Measurements from ENCODE around the gene ZNF747. TPM values are rescaled to one million over a fixed set of nuclear protein-coding genes. Genes with fewer than 3 reads are reported as not detected.

ZNF747 gene
- total RNA-seq, 1 experiment from 2014 or later = 1.5 TPM

DNA sequence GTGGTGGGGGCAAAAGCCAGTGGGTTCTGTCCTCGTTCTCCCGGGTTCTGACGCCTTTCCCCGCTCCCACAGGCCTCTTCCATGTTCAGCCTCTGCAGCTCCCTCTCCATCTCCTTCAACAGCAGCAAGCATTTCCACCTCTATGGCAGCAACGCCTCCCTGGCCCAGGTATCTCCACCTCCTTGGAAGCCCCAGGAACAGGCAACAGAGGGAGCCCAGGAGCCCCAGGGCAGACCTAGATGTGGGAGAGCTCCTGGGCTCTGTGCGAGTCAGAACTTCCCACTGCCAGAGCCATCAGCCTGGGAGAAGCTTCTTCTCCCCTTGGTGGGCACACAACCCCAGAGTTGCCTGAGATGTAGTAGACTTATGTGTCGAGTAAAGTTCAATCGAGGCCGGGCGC is 16.1 kb downstream of the ZNF747 start:
- DNase-seq (ENCODE audit: low spot score) = no peak

DNA sequence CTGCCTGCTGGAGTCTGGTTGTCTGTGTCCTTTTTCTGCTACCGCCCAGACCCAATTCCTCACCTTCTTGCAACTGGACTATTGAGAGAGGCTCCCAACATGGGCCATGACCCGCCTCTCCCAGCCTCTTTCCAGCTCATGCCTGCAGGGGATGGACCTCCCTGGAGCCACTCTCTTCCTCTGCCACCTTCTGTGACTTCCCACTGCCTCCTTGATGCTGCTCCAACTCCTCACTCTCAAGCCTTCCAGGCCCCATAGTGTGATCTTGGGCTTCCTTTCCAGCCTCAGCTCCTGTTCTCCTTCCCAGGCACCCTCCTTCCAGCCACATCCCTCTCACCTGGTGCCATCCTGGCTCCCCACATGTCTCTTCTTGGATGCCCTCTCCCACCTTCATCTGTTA is 19.4 kb downstream of the ZNF747 start:
- DNase-seq (ENCODE audit: low spot score) = no peak

DNA sequence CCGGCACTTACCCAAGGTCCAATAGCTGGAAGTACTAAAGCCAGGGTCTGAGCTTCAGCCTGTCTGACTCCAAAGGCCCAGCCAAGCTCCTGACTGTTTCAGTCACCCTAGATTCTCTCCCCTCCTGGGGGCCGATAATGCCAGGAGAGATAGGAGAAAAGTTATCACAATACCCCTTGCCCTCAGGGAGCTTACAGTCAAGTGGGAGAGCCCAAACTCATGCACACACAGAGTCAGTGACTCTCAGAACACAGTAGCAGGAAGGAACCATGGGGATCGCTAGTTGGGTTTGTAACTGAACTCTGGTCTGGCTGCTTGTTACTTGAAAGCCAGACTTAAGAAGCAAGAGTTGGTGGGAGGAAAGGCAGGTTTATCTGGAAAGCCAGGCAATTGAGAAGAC is 23.1 kb downstream of the ZNF747 start:
- DNase-seq (ENCODE audit: low spot score) = no peak

DNA sequence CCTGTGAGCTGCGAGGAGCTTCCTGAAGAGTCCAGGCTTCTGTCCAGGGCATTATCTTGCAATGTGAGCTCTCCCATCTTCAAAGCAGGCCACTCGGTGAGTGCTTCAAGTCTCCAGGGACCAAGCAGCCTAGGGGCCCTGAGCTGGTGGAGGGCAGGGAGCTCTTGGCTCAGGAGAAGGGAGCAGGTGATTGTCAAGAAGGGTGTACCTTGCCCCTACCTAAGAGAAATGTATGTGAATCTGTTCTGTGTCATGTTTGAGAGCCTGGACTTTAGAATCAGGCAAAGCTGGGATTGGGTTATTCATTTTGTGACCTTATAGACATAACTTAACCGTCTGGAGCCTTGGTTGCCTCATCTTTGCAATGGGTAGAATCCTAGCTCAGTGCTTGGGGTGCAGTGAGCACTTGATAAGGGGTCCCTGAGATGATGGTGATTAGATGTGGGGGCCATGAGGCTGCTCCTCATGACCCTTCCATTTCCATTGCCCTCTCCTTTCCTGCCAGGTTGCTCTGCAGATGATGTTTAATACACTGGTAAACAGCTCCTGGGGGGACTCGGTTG is 24.2 kb downstream of the ZNF747 start:
- DNase-seq (ENCODE audit: low spot score) = no peak

DNA sequence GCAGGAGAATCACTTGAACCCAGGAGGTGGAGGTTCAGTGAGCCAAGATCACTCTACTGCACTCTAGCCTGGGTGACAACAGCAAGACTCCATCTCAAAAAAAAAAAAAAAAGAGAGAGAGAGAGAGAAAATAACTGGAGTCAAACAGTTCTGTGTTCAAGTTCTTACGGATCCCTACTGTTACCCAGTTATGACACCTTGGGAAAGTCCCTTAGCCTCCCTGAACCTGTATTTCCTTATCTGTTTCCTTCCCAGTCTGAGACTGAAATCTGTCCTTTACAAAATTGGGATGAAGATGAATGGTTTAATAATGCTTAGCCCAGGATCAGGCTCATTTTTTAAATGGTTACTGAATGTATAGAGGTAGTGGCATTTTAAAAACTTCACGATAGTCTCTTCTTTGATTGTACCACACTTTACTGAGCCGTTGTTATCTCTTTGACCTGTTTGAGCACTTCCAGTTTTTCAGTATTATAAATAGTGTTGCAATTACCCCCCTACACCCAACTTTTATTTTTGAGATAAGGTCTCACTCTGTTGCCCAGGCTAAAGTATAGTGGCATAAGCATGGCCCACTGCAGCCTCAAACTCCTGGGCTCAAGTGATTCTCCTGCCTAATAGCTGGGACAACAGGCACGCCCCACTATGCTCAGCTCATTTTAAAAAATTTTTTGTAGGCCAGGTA is 25.4 kb downstream of the ZNF747 start:
- no peak for DNase-seq (ENCODE audit: low spot score)

DNA sequence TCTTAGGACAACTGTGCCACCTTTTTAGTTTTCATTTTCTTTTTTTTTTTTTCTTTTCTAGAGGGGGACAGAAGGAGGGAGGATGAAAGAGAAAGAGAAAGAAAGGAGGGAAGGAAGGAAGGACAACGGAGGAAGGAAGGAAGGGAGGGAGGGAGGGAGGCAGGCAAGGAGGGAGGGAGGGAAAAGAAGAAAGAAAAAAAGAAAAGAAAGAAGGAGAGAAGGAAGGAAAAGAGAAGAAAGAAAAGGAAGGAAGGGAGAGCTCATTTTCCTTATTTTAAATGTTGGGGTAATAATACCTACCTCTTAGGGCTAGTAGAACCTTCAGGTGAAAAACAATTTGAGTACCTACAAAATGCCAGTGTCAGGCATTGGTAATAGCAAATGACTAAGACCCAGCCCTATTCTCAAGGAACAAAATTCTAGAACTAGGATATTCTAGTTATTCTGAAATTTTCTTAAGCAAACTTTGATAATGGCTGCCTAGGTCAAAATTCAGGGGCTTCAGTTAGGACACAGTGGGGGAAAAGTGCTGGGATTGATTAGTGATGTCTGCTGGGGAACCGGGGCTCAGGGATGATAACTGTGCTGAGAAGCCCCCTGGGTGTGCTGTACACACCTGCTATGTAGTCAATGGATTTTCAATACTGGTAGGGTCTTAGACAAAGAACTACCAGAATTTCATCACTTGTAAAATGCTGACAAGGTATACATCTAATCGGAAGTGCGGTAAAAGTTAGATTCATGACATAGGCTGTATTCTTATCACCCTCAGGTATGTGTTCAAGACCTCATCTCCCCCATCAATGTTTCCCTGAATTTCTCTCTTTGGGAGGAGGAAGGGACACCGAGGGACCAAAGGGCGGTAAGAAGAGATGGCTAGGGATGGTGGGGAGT is 31.0 kb downstream of the ZNF747 start:
- no peak for DNase-seq (ENCODE audit: low spot score)

DNA sequence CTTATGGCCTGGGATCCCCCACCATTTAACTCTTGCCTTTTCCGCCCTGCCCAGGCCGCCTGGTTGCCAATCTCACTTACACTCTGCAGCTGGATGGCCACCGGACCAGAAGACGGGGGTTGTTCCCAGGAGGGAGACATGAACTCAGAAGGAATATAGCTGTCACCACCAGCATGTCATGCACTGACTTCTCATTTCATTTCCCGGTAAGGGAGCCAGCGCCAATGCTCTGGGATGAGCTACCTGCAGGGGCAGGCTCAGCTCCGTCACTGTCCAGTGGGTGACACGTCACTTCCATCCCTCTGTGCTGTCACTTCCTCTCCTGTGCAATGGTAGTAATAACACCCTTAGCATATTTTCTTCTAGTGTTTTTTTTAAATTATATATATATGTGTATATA is 35.4 kb downstream of the ZNF747 start:
- no peak for DNase-seq (ENCODE audit: low spot score)

DNA sequence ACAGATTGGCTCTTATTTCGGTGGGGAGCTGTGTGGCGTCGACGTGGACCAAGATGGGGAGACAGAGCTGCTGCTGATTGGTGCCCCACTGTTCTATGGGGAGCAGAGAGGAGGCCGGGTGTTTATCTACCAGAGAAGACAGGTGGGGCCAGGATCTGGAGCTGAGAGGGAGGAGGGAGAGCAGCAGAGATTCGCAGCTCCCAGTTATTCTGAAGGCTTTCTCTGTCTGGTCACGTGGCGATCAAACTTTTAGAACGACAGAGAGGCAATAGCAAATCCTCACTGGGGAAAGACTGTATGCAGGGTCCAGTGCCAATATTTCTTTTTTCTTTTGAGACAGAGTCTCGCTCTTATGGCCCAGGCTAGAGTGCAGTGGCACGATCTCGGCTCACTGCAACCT is 39.9 kb downstream of the ZNF747 start:
- DNase-seq (ENCODE audit: low spot score) = no peak

DNA sequence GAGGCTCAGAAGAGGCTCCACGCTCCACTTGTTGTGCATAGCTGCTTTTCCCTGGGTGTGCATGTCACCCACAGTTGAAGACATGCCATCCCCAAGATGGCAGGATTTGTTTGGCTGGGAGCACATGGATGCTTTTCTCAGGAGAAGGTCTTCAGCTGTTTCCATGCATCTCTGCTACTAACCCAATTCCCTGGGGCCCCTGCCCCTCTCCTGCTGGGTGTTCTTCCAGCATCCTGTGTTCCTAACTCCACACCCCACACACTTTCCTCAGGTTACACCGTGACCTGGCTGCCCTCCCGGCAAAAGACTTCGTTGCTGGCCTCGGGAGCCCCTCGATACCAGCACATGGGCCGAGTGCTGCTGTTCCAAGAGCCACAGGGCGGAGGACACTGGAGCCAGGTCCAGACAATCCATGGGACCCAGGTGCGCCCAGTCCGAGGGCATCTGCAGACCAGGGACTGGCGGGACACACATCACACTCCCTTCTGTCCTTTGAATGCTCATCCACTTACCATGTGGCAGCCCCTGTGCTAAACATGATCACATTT is 40.6 kb downstream of the ZNF747 start:
- DNase-seq (ENCODE audit: low spot score) = no peak

DNA sequence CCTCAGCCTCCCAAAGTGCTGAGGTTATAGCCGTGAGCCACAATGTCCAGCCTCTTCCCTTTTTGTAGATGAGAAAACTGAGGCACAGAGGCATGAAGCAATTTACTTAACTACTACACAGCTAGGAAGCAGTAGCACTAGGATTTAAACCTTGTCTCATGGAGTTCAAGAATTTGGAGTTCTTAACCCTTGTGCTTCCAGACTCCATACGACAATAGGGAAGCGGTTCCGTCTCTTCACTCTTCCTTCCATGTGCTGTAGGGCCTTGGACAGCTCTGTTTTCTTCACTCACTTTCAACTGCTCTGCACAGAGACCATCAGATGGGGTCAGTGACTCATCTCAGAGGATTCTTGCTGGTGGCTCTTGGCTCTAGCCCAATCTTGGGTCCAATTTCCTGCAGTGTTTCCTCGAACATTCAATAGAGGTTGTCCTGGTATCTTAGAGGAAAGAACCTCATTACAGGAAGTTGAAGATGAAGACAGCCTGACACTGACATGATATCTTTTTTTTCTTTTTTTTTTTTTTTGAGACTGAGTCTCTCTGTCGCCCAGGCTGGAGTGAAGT is 42.8 kb downstream of the ZNF747 start:
- peak; percentile 81 for DNase-seq (ENCODE audit: low spot score)

DNA sequence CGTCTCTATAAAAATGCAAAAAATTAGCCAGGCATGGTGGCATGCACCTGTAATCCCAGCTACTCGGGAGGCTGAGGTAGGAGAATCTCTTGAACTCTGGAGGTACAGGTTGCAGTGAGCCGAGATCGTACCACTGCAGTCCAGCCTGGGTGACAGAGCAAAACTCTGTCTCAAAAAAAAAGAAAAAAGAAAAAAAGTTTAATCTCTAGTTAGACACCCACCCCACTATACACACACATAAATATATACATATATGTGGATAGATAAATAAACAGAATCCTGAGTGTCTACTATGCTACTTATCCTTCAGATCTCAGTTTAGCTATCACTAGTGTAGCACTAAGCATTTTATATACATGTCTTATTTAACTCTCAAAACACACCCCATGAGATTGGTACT is 43.4 kb downstream of the ZNF747 start:
- DNase-seq (ENCODE audit: low spot score) = no peak

DNA sequence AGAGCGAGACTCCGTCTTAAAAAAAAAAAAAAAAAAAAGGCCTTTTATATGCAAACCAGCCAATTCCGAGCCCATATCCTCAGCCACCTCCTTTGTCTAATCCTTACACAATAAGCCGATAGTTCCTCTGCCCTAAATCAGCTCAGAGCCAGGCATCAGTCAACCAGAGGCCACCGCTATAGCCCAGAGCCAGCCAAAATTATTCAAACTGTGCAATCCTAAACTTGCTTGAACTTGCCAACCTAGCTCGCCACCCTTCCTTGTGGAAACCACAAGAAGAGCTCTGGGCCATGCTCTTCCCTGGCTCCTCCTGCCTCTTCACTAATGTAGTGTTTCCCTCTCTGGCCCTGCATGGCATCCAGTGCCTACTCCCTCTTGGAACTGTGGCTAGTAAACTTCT is 44.4 kb downstream of the ZNF747 start:
- DNase-seq (ENCODE audit: low spot score) = peak; percentile 17

DNA sequence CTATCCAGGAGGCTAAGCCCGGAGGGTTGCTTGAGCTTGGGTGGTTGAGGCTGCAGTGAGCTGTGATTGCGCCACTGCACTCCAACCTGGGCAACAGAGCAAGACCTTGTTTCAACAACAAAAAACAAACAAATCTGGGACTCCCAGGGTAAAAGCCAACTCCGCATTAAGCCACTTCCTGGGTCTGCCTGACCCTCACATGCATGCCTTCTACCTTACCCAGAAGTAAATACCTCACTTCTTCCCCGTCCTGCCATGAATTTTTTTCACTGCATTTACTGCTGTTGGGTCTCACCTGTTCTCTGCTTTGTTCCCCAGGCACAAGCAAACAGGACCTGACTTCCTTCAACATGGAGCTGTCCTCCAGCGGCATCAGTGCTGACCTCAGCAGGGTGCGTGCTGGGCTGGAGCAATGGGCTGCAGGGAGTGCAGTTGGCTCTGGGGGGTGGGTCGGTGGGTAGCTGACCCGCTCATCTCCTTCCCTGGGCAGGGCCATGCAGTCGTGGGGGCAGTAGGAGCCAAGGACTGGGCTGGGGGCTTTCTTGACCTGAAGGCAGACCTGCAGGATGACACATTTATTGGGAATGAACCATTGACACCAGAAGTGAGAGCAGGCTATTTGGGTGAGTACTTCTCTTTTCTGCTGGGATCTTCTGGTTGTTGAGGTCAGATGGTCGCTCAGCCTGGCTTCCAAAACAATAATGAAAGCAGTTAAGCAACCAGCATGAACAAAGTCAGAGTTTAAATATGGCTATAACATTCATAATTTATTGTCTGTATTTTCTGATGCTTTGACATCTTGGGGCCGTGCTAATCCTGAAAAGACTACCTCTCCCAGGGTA is 45.7 kb downstream of the ZNF747 start:
- DNase-seq (ENCODE audit: low spot score) = no peak

DNA sequence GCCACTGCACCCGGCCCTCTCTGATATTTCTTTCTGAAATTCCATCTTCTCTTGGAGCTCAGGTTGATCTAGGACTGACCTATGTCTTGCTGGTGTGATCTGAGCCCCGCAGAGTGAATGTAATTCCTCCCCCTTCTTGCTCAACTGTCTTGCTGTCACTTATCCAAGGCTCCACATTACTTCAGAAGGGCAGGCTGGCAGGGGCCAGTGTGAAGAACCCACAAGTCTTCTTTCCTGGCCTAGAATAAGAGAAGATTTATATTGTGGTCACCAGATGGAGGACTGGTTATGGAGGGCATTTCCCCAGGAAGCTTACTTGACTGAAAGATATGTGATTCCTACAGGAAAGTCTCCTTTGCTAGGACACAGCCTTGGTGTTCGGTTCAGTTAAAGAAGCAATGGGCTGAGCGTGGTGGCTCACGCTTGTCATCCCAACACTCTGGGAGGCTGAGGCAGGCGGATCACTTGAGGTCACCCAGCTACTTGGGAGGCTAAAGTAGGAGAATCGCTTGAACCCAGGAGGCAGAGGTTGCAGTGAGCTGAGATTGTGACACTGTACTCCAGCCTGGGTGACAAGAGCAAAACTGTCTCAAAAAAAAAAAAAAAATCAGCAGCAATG is 48.7 kb downstream of the ZNF747 start:
- peak; percentile 45 for DNase-seq (ENCODE audit: low spot score)

DNA sequence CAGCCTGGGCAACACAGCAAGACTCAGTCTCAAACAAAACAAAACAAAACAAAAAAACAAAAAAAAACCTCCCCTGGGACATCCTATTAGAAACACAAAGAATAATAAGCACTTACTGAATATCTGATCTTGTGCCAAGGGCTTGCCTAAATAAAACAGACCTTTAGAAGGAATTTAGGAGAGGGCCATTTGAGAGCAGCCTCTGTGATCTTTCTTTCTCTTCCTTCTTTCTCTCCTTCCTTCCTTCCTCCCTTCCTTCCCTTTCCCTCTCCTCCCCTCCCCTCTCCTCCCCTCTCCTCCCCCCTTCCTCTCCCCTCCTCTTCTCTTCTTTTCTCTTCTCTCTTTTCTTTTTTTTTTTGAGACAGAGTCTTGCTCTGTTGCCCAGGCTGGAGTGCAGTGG is 49.8 kb downstream of the ZNF747 start:
- no peak for DNase-seq (ENCODE audit: low spot score)

DNA sequence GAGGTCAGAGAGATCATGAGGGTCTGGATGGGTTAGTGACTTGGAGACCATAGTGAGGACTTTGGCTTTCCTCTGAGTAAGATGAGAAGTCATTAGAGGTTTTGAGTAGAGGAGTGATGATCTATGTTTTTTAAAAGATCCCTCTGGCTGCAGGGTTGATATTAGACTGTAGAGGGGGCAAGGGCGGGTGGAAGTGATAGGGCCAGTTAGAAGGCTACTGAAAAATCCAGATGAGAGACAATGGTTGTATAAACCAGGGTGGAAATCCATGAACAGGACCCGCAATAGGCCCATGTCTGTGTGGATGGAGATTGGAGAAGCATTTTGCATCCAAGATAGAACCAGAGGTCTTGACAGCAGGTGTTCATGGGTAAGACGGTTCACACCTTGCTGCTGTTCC is 52.3 kb downstream of the ZNF747 start:
- DNase-seq (ENCODE audit: low spot score) = no peak

DNA sequence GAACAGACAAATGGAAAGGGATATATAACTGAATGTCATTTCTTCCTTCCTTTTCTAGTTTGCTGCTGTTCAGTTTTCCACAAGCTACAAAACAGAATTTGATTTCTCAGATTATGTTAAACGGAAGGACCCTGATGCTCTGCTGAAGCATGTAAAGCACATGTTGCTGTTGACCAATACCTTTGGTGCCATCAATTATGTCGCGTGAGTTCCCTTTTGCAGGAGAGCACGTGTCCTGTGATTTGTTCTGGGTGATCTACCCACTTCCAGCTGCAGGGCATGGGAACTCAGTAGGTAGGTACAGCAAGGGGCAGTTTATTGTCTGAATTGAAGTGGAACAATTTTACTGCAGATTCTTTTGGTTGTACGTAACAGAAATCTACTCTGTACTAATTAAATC is 53.3 kb downstream of the ZNF747 start:
- DNase-seq (ENCODE audit: low spot score) = no peak
